ENCODE data around the gene ARID4B.
A peak's percentile ranks its signal among the peaks of the same experiment; 100 is the strongest.

Gene ARID4B

GRCh38 chr1:235128456-235129328 is 199.3 kb downstream of the ARID4B start, which contains the start of gene TOMM20 (continued):
- TF ChIP-seq, protein P1, sequence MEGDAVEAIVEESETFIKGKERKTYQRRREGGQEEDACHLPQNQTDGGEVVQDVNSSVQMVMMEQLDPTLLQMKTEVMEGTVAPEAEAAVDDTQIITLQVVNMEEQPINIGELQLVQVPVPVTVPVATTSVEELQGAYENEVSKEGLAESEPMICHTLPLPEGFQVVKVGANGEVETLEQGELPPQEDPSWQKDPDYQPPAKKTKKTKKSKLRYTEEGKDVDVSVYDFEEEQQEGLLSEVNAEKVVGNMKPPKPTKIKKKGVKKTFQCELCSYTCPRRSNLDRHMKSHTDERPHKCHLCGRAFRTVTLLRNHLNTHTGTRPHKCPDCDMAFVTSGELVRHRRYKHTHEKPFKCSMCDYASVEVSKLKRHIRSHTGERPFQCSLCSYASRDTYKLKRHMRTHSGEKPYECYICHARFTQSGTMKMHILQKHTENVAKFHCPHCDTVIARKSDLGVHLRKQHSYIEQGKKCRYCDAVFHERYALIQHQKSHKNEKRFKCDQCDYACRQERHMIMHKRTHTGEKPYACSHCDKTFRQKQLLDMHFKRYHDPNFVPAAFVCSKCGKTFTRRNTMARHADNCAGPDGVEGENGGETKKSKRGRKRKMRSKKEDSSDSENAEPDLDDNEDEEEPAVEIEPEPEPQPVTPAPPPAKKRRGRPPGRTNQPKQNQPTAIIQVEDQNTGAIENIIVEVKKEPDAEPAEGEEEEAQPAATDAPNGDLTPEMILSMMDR (tag by site-specific recombination; IDR thresholded peaks at IDR 0.05), result peak; percentile 86
- TF ChIP-seq ZNF26 (tag by site-specific recombination; IDR thresholded peaks at IDR 0.05), result no peak
- peak; percentile 57; the same call in 1 of the 2 replicates for TF ChIP-seq ZFP69B (tag by site-specific recombination; IDR thresholded peaks at IDR 0.05)
- TF ChIP-seq ZIC2 (tag by site-specific recombination; IDR thresholded peaks at IDR 0.05), result peak; percentile 94
- TF ChIP-seq ZNF830 (tag by site-specific recombination; IDR thresholded peaks at IDR 0.05; ENCODE audit: low read depth), result no peak
- TF ChIP-seq ZNF48 (tag by site-specific recombination; IDR thresholded peaks at IDR 0.05), result no peak
- TF ChIP-seq, protein P2, sequence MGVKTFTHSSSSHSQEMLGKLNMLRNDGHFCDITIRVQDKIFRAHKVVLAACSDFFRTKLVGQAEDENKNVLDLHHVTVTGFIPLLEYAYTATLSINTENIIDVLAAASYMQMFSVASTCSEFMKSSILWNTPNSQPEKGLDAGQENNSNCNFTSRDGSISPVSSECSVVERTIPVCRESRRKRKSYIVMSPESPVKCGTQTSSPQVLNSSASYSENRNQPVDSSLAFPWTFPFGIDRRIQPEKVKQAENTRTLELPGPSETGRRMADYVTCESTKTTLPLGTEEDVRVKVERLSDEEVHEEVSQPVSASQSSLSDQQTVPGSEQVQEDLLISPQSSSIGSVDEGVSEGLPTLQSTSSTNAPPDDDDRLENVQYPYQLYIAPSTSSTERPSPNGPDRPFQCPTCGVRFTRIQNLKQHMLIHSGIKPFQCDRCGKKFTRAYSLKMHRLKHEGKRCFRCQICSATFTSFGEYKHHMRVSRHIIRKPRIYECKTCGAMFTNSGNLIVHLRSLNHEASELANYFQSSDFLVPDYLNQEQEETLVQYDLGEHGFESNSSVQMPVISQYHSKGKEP (tag by site-specific recombination; IDR thresholded peaks at IDR 0.05), result no peak
- TF ChIP-seq REPIN1 (tag by site-specific recombination; IDR thresholded peaks at IDR 0.05; ENCODE audit: low read depth), result peak; percentile 61; the same call in 1 of the 2 replicates
- no peak for TF ChIP-seq ZNF670 (tag by site-specific recombination; IDR thresholded peaks at IDR 0.05; ENCODE audit: low read depth)
- no peak for TF ChIP-seq ZNF704 (tag by site-specific recombination; IDR thresholded peaks at IDR 0.05)
- peak; percentile 60 for TF ChIP-seq FEZF1 (tag by site-specific recombination; IDR thresholded peaks at IDR 0.05)
- peak; percentile 96 for TF ChIP-seq ZFP37 (tag by site-specific recombination; IDR thresholded peaks at IDR 0.05)
- no peak for TF ChIP-seq ZNF777 (tag by site-specific recombination; IDR thresholded peaks at IDR 0.05; ENCODE audit: borderline replicate concordance)
- TF ChIP-seq ZNF140 (tag by site-specific recombination; IDR thresholded peaks at IDR 0.05), result no peak
- TF ChIP-seq ZNF114 (tag by site-specific recombination; IDR thresholded peaks at IDR 0.05), result no peak
- TF ChIP-seq GLIS2 (tag by site-specific recombination; IDR thresholded peaks at IDR 0.05), result peak; percentile 81
- TF ChIP-seq ZNF521 (tag by site-specific recombination; IDR thresholded peaks at IDR 0.05), result no peak
- 0 out of 2 replicates have a peak, but pooled peaks have one; percentile 49 for TF ChIP-seq ZBTB21 (tag by site-specific recombination; IDR thresholded peaks at IDR 0.05)
- TF ChIP-seq, protein P3, sequence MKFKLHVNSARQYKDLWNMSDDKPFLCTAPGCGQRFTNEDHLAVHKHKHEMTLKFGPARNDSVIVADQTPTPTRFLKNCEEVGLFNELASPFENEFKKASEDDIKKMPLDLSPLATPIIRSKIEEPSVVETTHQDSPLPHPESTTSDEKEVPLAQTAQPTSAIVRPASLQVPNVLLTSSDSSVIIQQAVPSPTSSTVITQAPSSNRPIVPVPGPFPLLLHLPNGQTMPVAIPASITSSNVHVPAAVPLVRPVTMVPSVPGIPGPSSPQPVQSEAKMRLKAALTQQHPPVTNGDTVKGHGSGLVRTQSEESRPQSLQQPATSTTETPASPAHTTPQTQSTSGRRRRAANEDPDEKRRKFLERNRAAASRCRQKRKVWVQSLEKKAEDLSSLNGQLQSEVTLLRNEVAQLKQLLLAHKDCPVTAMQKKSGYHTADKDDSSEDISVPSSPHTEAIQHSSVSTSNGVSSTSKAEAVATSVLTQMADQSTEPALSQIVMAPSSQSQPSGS (tag by site-specific recombination; IDR thresholded peaks at IDR 0.05; ENCODE audit: low read depth), result no peak
- TF ChIP-seq KLF8 (tag by site-specific recombination; IDR thresholded peaks at IDR 0.05), result peak; percentile 78; the same call in 1 of the 2 replicates
- no peak for TF ChIP-seq ZNF701 (tag by site-specific recombination; IDR thresholded peaks at IDR 0.05)
- TF ChIP-seq ZNF223 (tag by site-specific recombination; IDR thresholded peaks at IDR 0.05), result no peak
- TF ChIP-seq ZNF311 (tag by site-specific recombination; IDR thresholded peaks at IDR 0.05; ENCODE audit: borderline replicate concordance), result no peak
- peak; percentile 99 for TF ChIP-seq IKZF3 (tag by site-specific recombination; IDR thresholded peaks at IDR 0.05)
- 0 out of 2 replicates have a peak, but pooled peaks have one; percentile 41 for TF ChIP-seq ZNF513 (tag by site-specific recombination; IDR thresholded peaks at IDR 0.05)
- TF ChIP-seq ZBTB20 (tag by site-specific recombination; IDR thresholded peaks at IDR 0.05), result peak; percentile 65; the same call in 1 of the 2 replicates
- no peak for TF ChIP-seq ZNF707 (tag by site-specific recombination; IDR thresholded peaks at IDR 0.05)
- peak; percentile 80 for TF ChIP-seq SP2 (tag by site-specific recombination; IDR thresholded peaks at IDR 0.05)
- no peak for TF ChIP-seq ZNF174 (tag by site-specific recombination; IDR thresholded peaks at IDR 0.05)
- no peak for TF ChIP-seq ZNF639 (tag by site-specific recombination; IDR thresholded peaks at IDR 0.05)
